ENCODE measurements around the gene SHB.

The SHB gene

GRCh38 chr9:37958154-37958553 lies 110.9 kb downstream of the SHB start (continued):
- TF ChIP-seq, protein P1, sequence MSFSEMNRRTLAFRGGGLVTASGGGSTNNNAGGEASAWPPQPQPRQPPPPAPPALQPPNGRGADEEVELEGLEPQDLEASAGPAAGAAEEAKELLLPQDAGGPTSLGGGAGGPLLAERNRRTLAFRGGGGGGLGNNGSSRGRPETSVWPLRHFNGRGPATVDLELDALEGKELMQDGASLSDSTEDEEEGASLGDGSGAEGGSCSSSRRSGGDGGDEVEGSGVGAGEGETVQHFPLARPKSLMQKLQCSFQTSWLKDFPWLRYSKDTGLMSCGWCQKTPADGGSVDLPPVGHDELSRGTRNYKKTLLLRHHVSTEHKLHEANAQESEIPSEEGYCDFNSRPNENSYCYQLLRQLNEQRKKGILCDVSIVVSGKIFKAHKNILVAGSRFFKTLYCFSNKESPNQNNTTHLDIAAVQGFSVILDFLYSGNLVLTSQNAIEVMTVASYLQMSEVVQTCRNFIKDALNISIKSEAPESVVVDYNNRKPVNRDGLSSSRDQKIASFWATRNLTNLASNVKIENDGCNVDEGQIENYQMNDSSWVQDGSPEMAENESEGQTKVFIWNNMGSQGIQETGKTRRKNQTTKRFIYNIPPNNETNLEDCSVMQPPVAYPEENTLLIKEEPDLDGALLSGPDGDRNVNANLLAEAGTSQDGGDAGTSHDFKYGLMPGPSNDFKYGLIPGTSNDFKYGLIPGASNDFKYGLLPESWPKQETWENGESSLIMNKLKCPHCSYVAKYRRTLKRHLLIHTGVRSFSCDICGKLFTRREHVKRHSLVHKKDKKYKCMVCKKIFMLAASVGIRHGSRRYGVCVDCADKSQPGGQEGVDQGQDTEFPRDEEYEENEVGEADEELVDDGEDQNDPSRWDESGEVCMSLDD (tag by site-specific recombination; IDR thresholded peaks at IDR 0.05) = no peak
- no peak for TF ChIP-seq ZNF560 (tag by site-specific recombination; IDR thresholded peaks at IDR 0.05; ENCODE audit: borderline replicate concordance)
- no peak for TF ChIP-seq TRIM28 (IDR thresholded peaks at IDR 0.05; ENCODE audit: borderline replicate concordance, low read length)
- TF ChIP-seq MZF1 (tag by site-specific recombination; IDR thresholded peaks at IDR 0.05; ENCODE audit: borderline replicate concordance) = no peak
- no peak for TF ChIP-seq ZNF521 (tag by site-specific recombination; IDR thresholded peaks at IDR 0.05)
- TF ChIP-seq ZNF561 (tag by site-specific recombination; IDR thresholded peaks at IDR 0.05; ENCODE audit: borderline replicate concordance) = no peak
- TF ChIP-seq YY2 (tag by site-specific recombination; IDR thresholded peaks at IDR 0.05) = no peak

GRCh38 chr9:37957664-37957953 lies 111.4 kb downstream of the SHB start:
- ChIA-PET POLR2A (no interaction called here), CTCF (no interaction called here)
- Histone ChIP-seq H3K4me1 (ENCODE audit: control insufficient read depth, insufficient read depth, low read length) (no peaks in the 10 kb centered on the region), H3K36me3 (ENCODE audit: control insufficient read depth in 2 of 2, insufficient read depth in 1 of 2, low read length in 2 of 2) (peaks cover 3 to 51% of the 10 kb centered on the region in 2 experiments; a peak in 1 of 3 replicates), H3K9me3 (ENCODE audit: control insufficient read depth, insufficient read depth, low read depth, low read length) (no peaks in the 10 kb centered on the region), H3K27ac (ENCODE audit: extremely low read depth, low read depth, low read length) (no peak overlapping the region), H3K4me3 (ENCODE audit: low read depth, low read length) (no peak overlapping the region)
- TF ChIP-seq ZSCAN23 (tag by site-specific recombination; IDR thresholded peaks at IDR 0.05) (no peak), ZNF223 (tag by site-specific recombination; IDR thresholded peaks at IDR 0.05) (no peak), ZBTB6 (tag by site-specific recombination; IDR thresholded peaks at IDR 0.05) (no peak), ZNF433 (tag by site-specific recombination; IDR thresholded peaks at IDR 0.05; ENCODE audit: low read depth) (no peak), ZNF548 (tag by site-specific recombination; IDR thresholded peaks at IDR 0.05) (no peak), ZNF112 (tag by site-specific recombination; IDR thresholded peaks at IDR 0.05) (no peak), ZNF747 (tag by site-specific recombination; IDR thresholded peaks at IDR 0.05) (no peak), WT1 (tag by site-specific recombination; IDR thresholded peaks at IDR 0.05) (no peak), ZNF521 (tag by site-specific recombination; IDR thresholded peaks at IDR 0.05) (no peak), ZNF449 (tag by site-specific recombination; IDR thresholded peaks at IDR 0.05) (no peak), ZBTB20 (tag by site-specific recombination; IDR thresholded peaks at IDR 0.05) (no peak)

GRCh38 chr9:37956904-37957663 lies 111.9 kb downstream of the SHB start:
- no peaks in the 10 kb centered on the region for H3K4me1 ChIP-seq (ENCODE audit: control insufficient read depth, insufficient read depth, low read length)
- H3K27ac ChIP-seq (ENCODE audit: extremely low read depth, low read depth, low read length) = no peak overlapping the region
- H3K36me3 ChIP-seq (ENCODE audit: control insufficient read depth in 2 of 2, insufficient read depth in 1 of 2, low read length in 2 of 2) = peaks cover 3 to 55% of the 10 kb centered on the region in 2 experiments; a peak in 1 of 3 replicates
- H3K4me3 ChIP-seq (ENCODE audit: low read depth, low read length) = no peak overlapping the region
- H3K9me3 ChIP-seq (ENCODE audit: control insufficient read depth, insufficient read depth, low read depth, low read length) = no peaks in the 10 kb centered on the region
- POLR2A ChIA-PET = no interaction called here
- CTCF ChIA-PET = no interaction called here
- TF ChIP-seq REPIN1 (tag by site-specific recombination; IDR thresholded peaks at IDR 0.05; ENCODE audit: low read depth) (no peak), OSR2 (tag by site-specific recombination; IDR thresholded peaks at IDR 0.05) (no peak), EGR2 (tag by site-specific recombination; IDR thresholded peaks at IDR 0.05; ENCODE audit: low read depth) (no peak), ZNF366 (tag by site-specific recombination; conservative IDR thresholded peaks at IDR 0.05) (no peak), ZNF404 (tag by site-specific recombination; IDR thresholded peaks at IDR 0.05) (no peak), ZNF747 (tag by site-specific recombination; IDR thresholded peaks at IDR 0.05) (no peak), GLI2 (tag by site-specific recombination; IDR thresholded peaks at IDR 0.05; ENCODE audit: borderline replicate concordance, low read depth) (no peak), ZFHX2 (tag by site-specific recombination; conservative IDR thresholded peaks at IDR 0.05) (no peak), ELK4 (IDR thresholded peaks at IDR 0.05; ENCODE audit: borderline replicate concordance, low read depth, low read length) (no peak), ZNF155 (tag by site-specific recombination; IDR thresholded peaks at IDR 0.05) (no peak), ZNF16 (tag by site-specific recombination; IDR thresholded peaks at IDR 0.05; ENCODE audit: low read depth) (no peak), MZF1 (tag by site-specific recombination; IDR thresholded peaks at IDR 0.05; ENCODE audit: borderline replicate concordance) (no peak), ZNF311 (tag by site-specific recombination; IDR thresholded peaks at IDR 0.05; ENCODE audit: borderline replicate concordance) (no peak), ZNF791 (tag by site-specific recombination; IDR thresholded peaks at IDR 0.05) (no peak)
